Endothelial cell of coronary artery (primary cell): Measurements from ENCODE around the gene GPR63. TPM values are rescaled to one million over a fixed set of nuclear protein-coding genes. Genes with fewer than 3 reads are reported as not detected.

ENCODE experiments used
- total RNA-seq: library from RNA; depleted of rRNA; stranded (reverse); fragments of >200 nt; gene quantifications from 2 replicates; pipeline ENCODE4 v1.2.3, GENCODE V29; 2014

The GPR63 gene
- total RNA-seq: 0.09 and 0.19 TPM in 2 replicates

GRCh38 chr6:96837081-96837971 is at the start of gene GPR63:
TSS of gene GPR63 (minus strand) at chr6:96837477. CDS start at chr6:96799731, 37,746 bp downstream.

Other genes with a start within 250 kb of the GPR63 start
- 9.3 and 10.4 TPM in 2 replicates for gene NDUFAF4, start 60.4 kb upstream of the GPR63 start, total RNA-seq
- 0.09 TPM in 1 of 2 replicates, not detected in the other for gene KLHL32, start 87.3 kb upstream of the GPR63 start, total RNA-seq